H7 (cell line): Measurements from ENCODE around the gene LENG9. TPM values are rescaled to one million over a fixed set of nuclear protein-coding genes. Genes with fewer than 3 reads are reported as not detected.

Experiments used
- DNase-seq: peaks from one replicate; pipeline ENCODE4 v3.0.0; 2012
- H3K27me3 ChIP-seq: 2 replicates; pipeline ENCODE4 v1.6.0; 2011; ENCODE audit warnings: mild to moderate bottlenecking, low read length; ENCODE audit not compliant: control insufficient read depth, insufficient read depth
- H3K36me3 ChIP-seq: replicated peaks from 2 replicates; pipeline ENCODE4 v1.5.1; 2011; ENCODE audit warnings: low read length; ENCODE audit not compliant: control insufficient read depth, insufficient read depth
- H3K4me3 ChIP-seq: 2 replicates; pipeline ENCODE4 v1.5.1; 2011; ENCODE audit warnings: low read depth, mild to moderate bottlenecking, control low read depth, low read length, moderate library complexity; ENCODE audit not compliant: insufficient read depth
- total RNA-seq: library from RNA; depleted of rRNA; stranded (reverse); fragments of >200 nt; shearing (Covaris generic); gene quantifications from 2 replicates; pipeline ENCODE4 v1.2.3, GENCODE V29; 2014; rRNA removed

Gene LENG9
- total RNA-seq, 1 experiment from 2014 or later, result 3.5 TPM

- no peaks in the 10 kb centered on the region; the same call in 1 of the 2 replicates for H3K36me3 ChIP-seq
- DNase-seq, result peak; percentile 65
- H3K4me3 ChIP-seq, result no peak overlapping the region
- peaks cover 28% of the 10 kb centered on the region for H3K27me3 ChIP-seq
These were observed 44.4 kb downstream of the LENG9 start for GRCh38 chr19:54418930-54419800.

GRCh38 chr19:54418030-54418929 lies 45.3 kb downstream of the LENG9 start:
- Histone ChIP-seq H3K4me3 (no peak overlapping the region), H3K27me3 (peaks cover 28% of the 10 kb centered on the region), H3K36me3 (no peaks in the 10 kb centered on the region; the same call in 1 of the 2 replicates)
- DNase-seq, result peak; percentile 70

GRCh38 chr19:54416695-54417491 lies 46.7 kb downstream of the LENG9 start:
- Histone ChIP-seq H3K27me3 (peaks cover 30% of the 10 kb centered on the region), H3K4me3 (peak overlapping the region; percentile 49; the same call in 1 of the 2 replicates), H3K36me3 (no peaks in the 10 kb centered on the region; the same call in 1 of the 2 replicates)
- no peak for DNase-seq

- H3K27me3 ChIP-seq, result peaks cover 30% of the 10 kb centered on the region
- peak overlapping the region; percentile 49 for H3K4me3 ChIP-seq
- peak; percentile 83 for DNase-seq
- H3K36me3 ChIP-seq, result no peaks in the 10 kb centered on the region; the same call in 1 of the 2 replicates
These were observed 47.5 kb downstream of the LENG9 start for GRCh38 chr19:54415901-54416673.

GRCh38 chr19:54415208-54415900 lies 48.2 kb downstream of the LENG9 start, which contains the start of gene TTYH1:
TTYH1 (plus strand) TSS chr19:54415464; CDS start chr19:54415553, 89 bp downstream.
- H3K36me3 ChIP-seq, result no peaks in the 10 kb centered on the region; the same call in 1 of the 2 replicates
- H3K4me3 ChIP-seq, result peak within 1 kb of the TSS; percentile 49
- DNase-seq, result peak; percentile 99
- peaks cover 33% of the 10 kb centered on the region for H3K27me3 ChIP-seq

- Histone ChIP-seq H3K36me3 (no peaks in the 10 kb centered on the region), H3K27me3 (peaks cover 34% of the 10 kb centered on the region), H3K4me3 (no peak overlapping the region)
- no peak for DNase-seq
These were observed 49.4 kb downstream of the LENG9 start for GRCh38 chr19:54414156-54414555.

- Histone ChIP-seq H3K4me3 (no peak overlapping the region), H3K27me3 (peaks cover 34% of the 10 kb centered on the region)
- DNase-seq, result no peak
These were observed 50.7 kb downstream of the LENG9 start for GRCh38 chr19:54412877-54413276.

More at GRCh38 chr19:54412877-54413276, 50.7 kb downstream of the LENG9 start:
- no peaks in the 10 kb centered on the region for H3K36me3 ChIP-seq

Other genes with a start within 250 kb of the LENG9 start
- gene LILRB3, start 240.8 kb downstream of the LENG9 start, total RNA-seq, result not detected in 2 replicates
- gene LILRA6, start 221.0 kb downstream of the LENG9 start, total RNA-seq, result not detected in 2 replicates
- not detected in 2 replicates for gene LILRB5, start 206.5 kb downstream of the LENG9 start, total RNA-seq
- not detected in 2 replicates for gene LILRB2, start 182.7 kb downstream of the LENG9 start, total RNA-seq
- not detected in 2 replicates for gene LILRA5, start 150.6 kb downstream of the LENG9 start, total RNA-seq
- not detected in 2 replicates for gene LILRA4, start 124.6 kb downstream of the LENG9 start, total RNA-seq
- gene LAIR1, start 98.8 kb downstream of the LENG9 start, total RNA-seq, result 0.07 and 0.33 TPM in 2 replicates
- gene TTYH1, start 48.3 kb downstream of the LENG9 start, total RNA-seq, result 13.4 and 17.7 TPM in 2 replicates
- 25.3 and 30.7 TPM in 2 replicates for gene LENG8, start 14.6 kb downstream of the LENG9 start, total RNA-seq
- gene CDC42EP5, start 9.5 kb upstream of the LENG9 start, total RNA-seq, result 0.70 and 4.3 TPM in 2 replicates
- gene LAIR2, start 39.1 kb upstream of the LENG9 start, total RNA-seq, result not detected in 2 replicates
- not detected in 2 replicates for gene LILRA2, start 110.0 kb upstream of the LENG9 start, total RNA-seq
- gene LILRA1, start 129.9 kb upstream of the LENG9 start, total RNA-seq, result not detected in 2 replicates
- gene LILRB1, start 166.7 kb upstream of the LENG9 start, total RNA-seq, result not detected in 2 replicates
- gene LILRB4, start 199.2 kb upstream of the LENG9 start, total RNA-seq, result not detected in 2 replicates